GM12892 (cell line): ENCODE measurements around the gene FUT8.

Experiments used
- POLR2A ChIP-seq: IDR thresholded peaks from 2 replicates; pipeline ENCODE4 v1.6.1; 2011; ENCODE audit warnings: low read depth, low read length, control low read depth
- POLR2AphosphoS5 ChIP-seq: IDR thresholded peaks from 2 replicates; pipeline ENCODE4 v1.6.1; 2011; ENCODE audit warnings: low read depth, low read length, control low read depth

- no peak for TF ChIP-seq POLR2AphosphoS5
- no peak for TF ChIP-seq POLR2A
Measured at GRCh38 chr14:65792208-65792905, 379.8 kb downstream of the FUT8 start.
